ENCODE data around the gene PTCH1.

Gene PTCH1

DNA sequence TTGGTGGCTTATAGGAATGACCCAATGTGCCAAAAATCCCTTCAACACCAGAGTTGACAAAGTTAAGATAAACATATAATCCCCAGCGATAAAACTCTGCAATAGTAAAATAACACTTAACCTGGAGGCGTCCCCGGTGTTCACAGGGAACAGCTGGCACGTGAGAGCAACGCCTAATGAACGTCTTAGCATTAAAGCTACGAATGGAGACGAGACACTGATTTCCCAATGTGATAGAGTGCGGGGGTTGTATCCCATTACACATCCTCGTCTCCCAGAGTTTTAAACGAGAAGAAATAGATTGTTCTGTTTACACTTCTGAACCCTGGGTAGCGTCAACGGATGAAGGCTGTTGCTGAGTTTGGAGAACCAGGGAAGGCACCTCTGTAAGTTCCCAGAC is 57.6 kb downstream of the PTCH1 start:
- peaks cover 58% of the 10 kb centered on the region for H3K4me1 ChIP-seq
- no peaks in the 10 kb centered on the region for H3K27me3 ChIP-seq
- H3K36me3 ChIP-seq = peaks cover 73% of the 10 kb centered on the region
- DNase-seq = no peak
- TF ChIP-seq, protein P1, sequence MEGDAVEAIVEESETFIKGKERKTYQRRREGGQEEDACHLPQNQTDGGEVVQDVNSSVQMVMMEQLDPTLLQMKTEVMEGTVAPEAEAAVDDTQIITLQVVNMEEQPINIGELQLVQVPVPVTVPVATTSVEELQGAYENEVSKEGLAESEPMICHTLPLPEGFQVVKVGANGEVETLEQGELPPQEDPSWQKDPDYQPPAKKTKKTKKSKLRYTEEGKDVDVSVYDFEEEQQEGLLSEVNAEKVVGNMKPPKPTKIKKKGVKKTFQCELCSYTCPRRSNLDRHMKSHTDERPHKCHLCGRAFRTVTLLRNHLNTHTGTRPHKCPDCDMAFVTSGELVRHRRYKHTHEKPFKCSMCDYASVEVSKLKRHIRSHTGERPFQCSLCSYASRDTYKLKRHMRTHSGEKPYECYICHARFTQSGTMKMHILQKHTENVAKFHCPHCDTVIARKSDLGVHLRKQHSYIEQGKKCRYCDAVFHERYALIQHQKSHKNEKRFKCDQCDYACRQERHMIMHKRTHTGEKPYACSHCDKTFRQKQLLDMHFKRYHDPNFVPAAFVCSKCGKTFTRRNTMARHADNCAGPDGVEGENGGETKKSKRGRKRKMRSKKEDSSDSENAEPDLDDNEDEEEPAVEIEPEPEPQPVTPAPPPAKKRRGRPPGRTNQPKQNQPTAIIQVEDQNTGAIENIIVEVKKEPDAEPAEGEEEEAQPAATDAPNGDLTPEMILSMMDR (IDR thresholded peaks at IDR 0.05; ENCODE audit: low read depth, low read length) = no peak
- peak overlapping the region; percentile 33 for H3K4me3 ChIP-seq (ENCODE audit: low read depth, low read length)
- H3K9me3 ChIP-seq = no peaks in the 10 kb centered on the region

- peaks cover 73% of the 10 kb centered on the region for H3K36me3 ChIP-seq
- no peaks in the 10 kb centered on the region for H3K9me3 ChIP-seq
- no peaks in the 10 kb centered on the region for H3K27me3 ChIP-seq
- peak; percentile 90 for DNase-seq
- H3K4me3 ChIP-seq (ENCODE audit: low read depth, low read length) = peak overlapping the region; percentile 33
- H3K4me1 ChIP-seq = peaks cover 56% of the 10 kb centered on the region
- TF ChIP-seq, protein P1 (IDR thresholded peaks at IDR 0.05; ENCODE audit: low read depth, low read length) = no peak
These were observed 58.1 kb downstream of the PTCH1 start for GRCh38 chr9:95458666-95459065.

DNA sequence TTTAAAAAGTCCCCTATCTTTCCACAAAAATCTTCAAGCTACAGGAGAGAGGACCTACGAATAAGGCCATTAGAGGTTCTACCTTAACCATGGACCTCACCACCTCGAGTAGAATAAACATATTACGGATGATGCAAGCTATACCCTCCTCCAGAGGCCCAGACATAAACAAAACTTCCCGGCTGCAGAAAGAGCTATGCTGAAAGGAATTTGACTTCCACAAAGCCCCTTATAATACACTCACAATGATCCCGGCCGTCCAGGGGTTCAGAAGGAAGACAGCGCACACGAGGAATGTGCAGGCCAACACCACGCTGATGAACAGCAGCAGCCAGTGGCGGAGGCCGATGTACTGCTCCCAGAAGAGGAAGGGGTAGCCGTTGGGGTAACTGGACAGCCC is 59.0 kb downstream of the PTCH1 start:
- DNase-seq = no peak
- peaks cover 79% of the 10 kb centered on the region for H3K36me3 ChIP-seq
- no peak overlapping the region for H3K4me3 ChIP-seq (ENCODE audit: low read depth, low read length)
- H3K4me1 ChIP-seq = peaks cover 48% of the 10 kb centered on the region
- H3K27me3 ChIP-seq = no peaks in the 10 kb centered on the region
- no peaks in the 10 kb centered on the region for H3K9me3 ChIP-seq
- TF ChIP-seq, protein P1 (IDR thresholded peaks at IDR 0.05; ENCODE audit: low read depth, low read length) = no peak

DNA sequence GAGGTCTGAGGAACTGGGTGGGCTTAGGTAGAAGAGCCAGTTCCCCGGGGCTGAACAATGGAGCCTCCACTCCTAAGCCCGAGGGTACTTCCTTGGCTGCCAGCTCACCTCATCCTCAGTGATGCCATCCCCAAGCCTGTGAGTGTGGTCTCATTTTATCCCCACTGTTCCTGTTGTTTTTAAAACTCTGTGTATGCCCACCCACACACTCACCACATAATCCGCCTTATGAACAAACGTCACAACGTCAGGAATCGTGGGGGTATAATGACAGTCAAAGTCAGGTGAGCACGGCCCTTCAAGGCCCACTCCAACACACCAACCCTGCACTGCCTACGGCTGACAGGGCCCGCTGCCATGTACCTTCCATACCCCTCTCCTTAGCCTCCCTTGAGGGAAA is 61.1 kb downstream of the PTCH1 start:
- no peaks in the 10 kb centered on the region for H3K27me3 ChIP-seq
- H3K36me3 ChIP-seq = peaks cover 70% of the 10 kb centered on the region
- no peaks in the 10 kb centered on the region for H3K9me3 ChIP-seq
- peaks cover 44% of the 10 kb centered on the region for H3K4me1 ChIP-seq
- TF ChIP-seq, protein P1 (IDR thresholded peaks at IDR 0.05; ENCODE audit: low read depth, low read length) = no peak
- H3K4me3 ChIP-seq (ENCODE audit: low read depth, low read length) = no peak overlapping the region
- DNase-seq = no peak

DNA sequence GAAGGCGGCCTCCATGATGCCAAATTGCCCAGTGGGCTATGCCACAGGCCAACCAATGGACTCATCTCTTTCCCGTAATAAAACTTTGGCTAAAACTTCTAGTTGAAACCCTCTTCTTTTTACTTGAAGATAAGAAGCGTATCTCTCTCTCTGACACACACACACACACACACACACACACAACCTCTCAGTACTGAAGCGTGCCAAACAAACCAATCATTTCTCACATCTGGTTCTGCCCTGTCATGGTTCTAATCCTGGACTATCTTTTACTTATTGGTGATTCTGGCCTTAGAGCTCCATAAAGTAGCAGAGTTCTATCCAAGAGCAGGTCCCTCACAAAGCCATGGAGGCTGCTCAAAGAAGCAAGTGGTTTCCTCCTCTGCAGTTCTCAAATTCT is 64.6 kb downstream of the PTCH1 start:
- peaks cover 73% of the 10 kb centered on the region for H3K36me3 ChIP-seq
- DNase-seq = no peak
- no peaks in the 10 kb centered on the region for H3K9me3 ChIP-seq
- no peak overlapping the region for H3K4me3 ChIP-seq (ENCODE audit: low read depth, low read length)
- H3K27me3 ChIP-seq = no peaks in the 10 kb centered on the region
- TF ChIP-seq, protein P1 (IDR thresholded peaks at IDR 0.05; ENCODE audit: low read depth, low read length) = no peak
- H3K4me1 ChIP-seq = peaks cover 22% of the 10 kb centered on the region

DNA sequence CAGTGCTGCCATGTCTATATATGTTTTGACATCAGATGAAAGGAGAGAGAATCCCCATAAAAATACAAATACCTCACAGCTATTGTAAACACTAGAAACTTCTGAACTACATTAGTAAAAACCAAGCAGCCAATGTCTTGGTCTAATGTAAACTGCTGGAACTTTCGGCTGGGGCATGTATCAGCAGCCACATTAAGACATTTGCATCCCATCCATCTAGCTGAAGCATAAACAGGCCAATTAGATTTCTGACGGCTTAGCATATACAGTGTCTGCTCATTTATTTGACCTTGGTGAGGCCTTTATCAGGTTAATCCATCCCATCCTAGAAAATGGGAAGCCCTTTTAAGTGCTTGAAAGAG is 65.7 kb downstream of the PTCH1 start:
- no peak overlapping the region for H3K4me3 ChIP-seq (ENCODE audit: low read depth, low read length)
- H3K4me1 ChIP-seq = peaks cover 22% of the 10 kb centered on the region
- no peaks in the 10 kb centered on the region for H3K27me3 ChIP-seq
- peaks cover 74% of the 10 kb centered on the region for H3K36me3 ChIP-seq
- no peaks in the 10 kb centered on the region for H3K9me3 ChIP-seq
- DNase-seq = no peak
- TF ChIP-seq, protein P1 (IDR thresholded peaks at IDR 0.05; ENCODE audit: low read depth, low read length) = no peak

Measured in BE2C (cell line).